GM19468 (cell line): ENCODE data around the gene SHB.

Experiments used
- ATAC-seq: cut with Tn5 transposase; IDR thresholded peaks from one replicate; pipeline ENCODE4 v1.9.1; 2021; ENCODE audit warnings: mild to moderate bottlenecking, moderate library complexity, moderate number of reproducible peaks; ENCODE audit not compliant: unreplicated experiment; ENCODE audit errors: extremely low read depth

SHB gene

GRCh38 chr9:38026840-38027527 lies 42.0 kb downstream of the SHB start:
- ATAC-seq, result no peak

- ATAC-seq, result no peak
These were observed 42.8 kb downstream of the SHB start for GRCh38 chr9:38026021-38026809.

GRCh38 chr9:38025166-38025565 lies 43.9 kb downstream of the SHB start:
- no peak for ATAC-seq

- no peak for ATAC-seq
These were observed 44.9 kb downstream of the SHB start for GRCh38 chr9:38024036-38024681.

DNA sequence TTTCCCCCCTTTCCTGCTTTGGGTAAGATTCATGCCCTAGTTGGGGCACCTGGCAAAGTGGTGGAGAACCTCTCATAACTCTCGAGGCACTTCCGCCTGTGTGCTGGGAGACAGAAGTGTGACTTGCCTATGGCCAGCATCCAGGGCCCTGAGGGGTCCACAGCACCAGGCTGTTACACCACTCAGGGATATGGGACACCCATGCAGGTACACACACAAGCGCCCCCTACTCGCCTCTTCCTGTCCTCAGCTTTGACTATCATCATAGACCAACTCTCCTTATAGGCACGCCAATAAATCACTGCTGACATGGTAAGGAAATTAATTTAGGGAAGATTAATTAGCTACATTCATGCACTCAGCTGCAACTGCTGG lies 45.4 kb downstream of the SHB start:
- ATAC-seq, result no peak

- ATAC-seq, result no peak
These were observed 46.0 kb downstream of the SHB start for GRCh38 chr9:38022995-38023394.

DNA sequence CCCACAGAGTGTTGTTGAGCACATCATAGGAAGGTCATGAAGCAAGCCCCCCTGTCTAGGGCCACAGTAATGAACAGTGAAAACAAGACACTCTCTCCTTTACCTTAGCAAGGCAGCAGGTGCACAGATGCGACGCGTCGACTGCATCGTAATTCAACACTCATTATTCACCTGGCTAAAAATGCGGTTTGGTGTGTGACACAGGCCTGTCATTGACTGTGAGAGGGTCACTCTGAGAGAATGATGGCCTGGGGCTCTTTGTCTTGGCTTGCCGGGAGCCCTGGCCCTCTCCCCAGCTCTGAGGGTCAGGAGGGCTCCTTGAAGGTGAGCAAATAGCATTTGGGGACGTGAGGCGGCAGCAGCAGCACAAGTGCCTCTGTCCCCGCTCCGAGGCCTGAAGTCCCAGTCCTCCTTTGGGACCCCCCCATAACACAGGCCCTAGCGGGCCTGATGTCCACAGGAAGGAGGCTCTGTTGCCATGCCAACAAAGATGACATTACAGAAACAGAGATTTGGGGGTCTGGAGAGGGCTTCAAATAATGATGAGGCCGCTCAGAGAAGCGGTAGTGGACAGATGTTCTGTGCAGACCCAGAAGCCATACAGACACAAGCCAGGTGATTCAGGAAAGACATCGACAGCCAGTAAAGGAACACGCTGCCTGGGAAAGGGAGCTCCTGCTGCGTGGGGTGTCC lies 46.7 kb downstream of the SHB start:
- ATAC-seq, result no peak

GRCh38 chr9:38020151-38021076 lies 48.6 kb downstream of the SHB start:
- ATAC-seq, result no peak

GRCh38 chr9:38019731-38020130 lies 49.3 kb downstream of the SHB start:
- ATAC-seq, result no peak

DNA sequence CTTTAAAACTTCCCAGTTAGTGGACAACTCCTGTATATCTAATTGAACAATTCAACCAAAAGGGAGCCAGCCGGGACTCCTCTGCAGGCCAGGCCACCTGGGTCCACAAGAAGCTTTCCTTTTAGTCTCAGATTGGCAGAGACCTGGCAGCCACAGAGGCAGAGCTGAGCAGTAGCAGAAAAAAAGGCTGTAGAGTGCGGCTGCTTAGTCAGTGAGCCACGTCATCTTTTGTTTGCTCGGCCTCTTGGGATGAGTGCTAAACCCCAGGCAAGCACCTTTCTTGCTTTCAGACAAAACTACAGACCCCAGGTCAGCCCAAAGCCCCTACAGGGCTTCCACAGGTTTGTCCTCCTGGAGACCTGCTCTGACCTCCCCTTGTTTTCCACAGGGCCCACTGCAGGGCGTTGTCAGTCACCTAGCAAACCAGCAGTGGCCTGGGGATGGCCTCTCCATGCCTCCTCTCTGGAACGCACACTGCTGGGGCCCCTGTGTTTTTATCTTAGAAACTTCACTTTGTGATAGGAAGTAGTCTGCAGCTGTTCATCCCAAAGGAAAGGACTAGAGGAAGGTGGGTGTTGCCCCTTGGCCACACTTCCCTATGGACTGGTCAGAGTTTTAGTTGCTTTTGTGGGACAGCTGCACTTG lies 49.9 kb downstream of the SHB start:
- ATAC-seq, result no peak

- ATAC-seq, result no peak
These were observed 50.6 kb downstream of the SHB start for GRCh38 chr9:38018241-38018957.

- ATAC-seq, result no peak
These were observed 51.2 kb downstream of the SHB start for GRCh38 chr9:38017885-38018186.

DNA sequence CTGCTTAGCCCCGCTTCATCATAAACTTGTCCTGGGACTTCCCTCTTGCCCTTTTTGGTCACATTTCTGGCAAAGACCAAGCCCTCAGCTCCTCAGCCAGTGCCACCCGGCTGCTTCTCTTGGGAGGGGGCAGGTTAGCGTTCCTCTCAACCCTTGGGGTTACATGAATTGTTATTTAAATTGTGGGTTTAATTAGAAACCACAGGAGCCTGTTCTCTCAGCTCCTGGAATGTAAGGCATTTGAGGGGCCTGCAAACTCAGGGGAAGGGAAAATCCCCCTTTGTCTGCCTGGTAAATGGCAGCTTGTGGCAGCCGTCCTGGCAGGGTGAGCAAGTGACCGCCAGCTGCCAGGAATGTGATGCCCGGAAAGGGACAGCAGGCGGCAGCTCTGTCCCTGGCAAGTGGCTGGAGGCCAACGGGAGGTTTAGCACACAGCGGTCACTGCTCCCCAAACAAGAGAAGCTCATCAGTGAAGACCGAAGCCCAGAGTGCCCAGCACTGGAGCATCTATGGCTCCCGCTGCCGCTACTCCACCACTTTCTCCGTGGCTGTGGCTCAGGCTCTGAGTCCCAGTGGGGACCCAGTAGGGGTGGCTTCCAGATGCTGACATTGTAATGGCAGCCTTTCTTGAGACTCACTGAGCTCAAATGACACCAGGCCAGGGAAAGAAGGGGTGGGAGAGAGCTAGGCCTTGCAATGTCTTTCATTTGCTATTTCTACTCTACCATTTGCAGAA lies 51.7 kb downstream of the SHB start:
- no peak for ATAC-seq

GRCh38 chr9:38016375-38017135 lies 52.5 kb downstream of the SHB start:
- ATAC-seq, result no peak

DNA sequence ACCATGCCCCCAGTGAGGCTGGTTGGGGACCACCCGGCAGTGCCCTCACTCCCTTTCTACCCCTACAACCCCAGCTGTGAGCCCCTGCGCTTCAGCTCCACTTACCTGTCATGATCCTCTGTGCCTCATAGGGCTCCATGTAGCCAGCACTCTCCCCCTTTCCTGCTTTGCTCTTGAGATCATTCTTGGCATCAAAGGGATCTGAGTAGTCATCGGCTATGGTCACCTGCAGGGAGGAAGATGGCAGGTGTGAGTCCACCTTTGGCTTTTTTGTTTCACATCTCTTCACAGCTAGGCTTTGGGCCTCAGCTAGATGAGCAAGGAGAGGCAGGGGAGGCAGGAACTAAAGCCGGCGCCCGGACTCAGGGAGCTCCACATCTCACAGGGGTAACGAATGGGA lies 53.1 kb downstream of the SHB start:
- no peak for ATAC-seq

DNA sequence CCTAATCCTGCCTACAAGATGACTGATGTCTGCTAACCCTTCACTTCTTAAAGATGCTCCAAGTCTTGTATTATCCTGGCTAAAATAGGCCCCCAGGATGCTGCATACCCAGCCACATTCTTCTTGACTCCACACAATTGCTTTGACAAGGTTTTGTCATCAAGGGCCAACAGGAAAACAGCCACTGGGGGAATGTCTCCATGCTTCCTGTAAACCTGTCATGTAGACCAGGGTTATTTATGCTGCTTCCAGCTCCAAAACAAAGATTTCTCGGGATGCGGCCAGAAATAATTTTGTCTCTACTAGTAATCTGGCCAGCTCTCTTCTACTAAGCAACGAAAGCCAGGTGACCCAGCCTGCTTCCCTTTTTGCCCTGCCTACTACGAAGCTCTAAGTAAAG lies 53.8 kb downstream of the SHB start:
- no peak for ATAC-seq

GRCh38 chr9:38012767-38013450 lies 56.1 kb downstream of the SHB start:
- ATAC-seq, result no peak
